GM19043 (cell line): ENCODE measurements around the gene PTPRA.

ENCODE experiments used
- ATAC-seq: cut with Tn5 transposase; IDR thresholded peaks from one replicate; pipeline ENCODE4 v1.9.1; 2021; ENCODE audit warnings: low read depth; ENCODE audit not compliant: unreplicated experiment

The PTPRA gene

DNA sequence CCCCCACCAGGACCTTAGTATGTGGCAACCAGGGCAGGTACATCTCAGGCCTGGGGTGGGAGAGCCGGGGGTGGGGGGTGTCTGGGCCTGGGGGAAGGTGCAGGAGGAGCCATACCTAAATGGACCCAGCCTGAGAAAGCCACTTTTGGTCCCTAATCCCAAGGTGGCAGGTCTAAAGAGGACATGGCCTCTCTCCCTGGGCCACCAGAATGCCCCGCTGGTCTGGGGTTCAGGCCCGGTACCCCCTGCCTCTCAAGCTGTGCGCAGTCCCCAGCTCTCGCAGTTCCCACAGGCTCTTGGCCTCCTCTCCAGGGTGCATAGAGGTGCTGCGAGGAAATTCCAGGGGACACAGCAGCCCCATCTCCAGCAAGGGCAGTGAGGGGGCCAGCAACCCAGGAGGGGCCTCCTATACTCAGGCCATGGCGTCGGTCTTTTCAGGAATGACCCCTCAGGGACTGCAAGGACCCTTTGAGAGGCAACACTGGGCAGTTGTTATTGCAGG lies 212.3 kb downstream of the PTPRA start:
- ATAC-seq: no peak

GRCh38 chr20:3088031-3088430 lies 214.8 kb downstream of the PTPRA start:
- no peak for ATAC-seq
